Thyroid gland (tissue), 4 donors: ENCODE measurements around the gene RIC3.

Source experiments
- CTCF ChIP-seq, 6 experiments: fragments of 200-600 bp in 3 of 6; fragments of 450-650 bp in 3 of 6; sonication (generic) in 3 of 6; IDR thresholded peaks; one replicate each; pipeline ENCODE4 v1.5.1; 2016 to 2019; ENCODE audit warnings: antibody characterized with exemption in 6 of 6, mild to moderate bottlenecking in 2 of 6, inconsistent platforms in 1 of 6, moderate library complexity in 1 of 6
- POLR2A ChIP-seq, 2 donors: fragments of 450-650 bp; IDR thresholded peaks; one replicate each; pipeline ENCODE4 v1.6.1; 2017; ENCODE audit warnings: antibody characterized with exemption in 2 of 2, mild to moderate bottlenecking in 2 of 2, moderate library complexity in 1 of 2

- TF ChIP-seq CTCF (IDR thresholded peaks at IDR 0.05) (no peak), POLR2A (IDR thresholded peaks at IDR 0.05) (no peak)
Measured at GRCh38 chr11:8109675-8110074, 59.1 kb downstream of the RIC3 start.
